Caco-2 (cell line): Measurements from ENCODE around the gene HAND1. TPM values are rescaled to one million over a fixed set of nuclear protein-coding genes. Genes with fewer than 3 reads are reported as not detected.

Source experiments
- BruUV-seq: library from RNA; stranded (reverse); fragments of 400-500 nt; replicated peaks from 2 replicates; lab custom pipeline; 2021; lab: Mats Ljungman, UMichigan
- CTCF ChIA-PET: fragments of 300-600 bp; sonication (Branson Sonifier 250); formaldehyde crosslinking; loops from one replicate; lab custom pipeline; 2022; ENCODE audit warnings: antibody characterized with exemption; lab: Charles Lee
- POLR2A ChIA-PET: fragments of 300-600 bp; sonication (Branson Sonifier 250); formaldehyde crosslinking; loops from one replicate; lab custom pipeline; 2022; ENCODE audit warnings: antibody characterized with exemption; lab: Charles Lee
- DNase-seq, 2 experiments: peaks; one replicate each; pipeline versions ENCODE4 v3.0.0 to v3.0.0-alpha.2; 2020 to 2022
- H3K27me3 ChIP-seq: replicated peaks from 2 replicates; pipeline ENCODE4 v1.6.0; 2011; ENCODE audit warnings: low read length; ENCODE audit not compliant: control insufficient read depth, insufficient read depth
- H3K36me3 ChIP-seq: 2 replicates; pipeline ENCODE4 v1.5.1; 2011; ENCODE audit warnings: low read length; ENCODE audit not compliant: control insufficient read depth, insufficient read depth
- H3K4me1 ChIP-seq: fragments of 250-450 bp; sonication (Bioruptor Pico); 2 replicates; pipeline ENCODE4 v1.5.1; 2020; ENCODE audit warnings: mild to moderate bottlenecking
- H3K4me3 ChIP-seq: 2 replicates; pipeline ENCODE4 v1.5.1; 2011; ENCODE audit warnings: low read depth, mild to moderate bottlenecking, control low read depth, low read length
- H3K9me3 ChIP-seq: fragments of 250-450 bp; sonication (Bioruptor Pico); 2 replicates; pipeline ENCODE4 v1.5.1; 2020; ENCODE audit warnings: mild to moderate bottlenecking, moderate library complexity
- H3K27ac Mint-ChIP-seq: one replicate; pipeline ENCODE4 v1.8.0; 2022; ENCODE audit warnings: mixed read lengths; ENCODE audit not compliant: unreplicated experiment
- H3K27me3 Mint-ChIP-seq: one replicate; pipeline ENCODE4 v1.8.0; 2022; ENCODE audit warnings: mixed read lengths; ENCODE audit not compliant: insufficient read depth, unreplicated experiment
- H3K36me3 Mint-ChIP-seq: one replicate; pipeline ENCODE4 v1.8.0; 2022; ENCODE audit warnings: mild to moderate bottlenecking, mixed read lengths; ENCODE audit not compliant: insufficient read depth, unreplicated experiment
- H3K4me1 Mint-ChIP-seq: one replicate; pipeline ENCODE4 v1.8.0; 2022; ENCODE audit warnings: low read depth, mixed read lengths; ENCODE audit not compliant: unreplicated experiment
- H3K4me3 Mint-ChIP-seq: one replicate; pipeline ENCODE4 v1.8.0; 2022; ENCODE audit warnings: mild to moderate bottlenecking, moderate library complexity, mixed read lengths; ENCODE audit not compliant: unreplicated experiment
- H3K9me3 Mint-ChIP-seq: one replicate; pipeline ENCODE4 v1.8.0; 2022; ENCODE audit warnings: mixed read lengths; ENCODE audit not compliant: unreplicated experiment
- CTCF ChIP-seq, 2 experiments: fragments of 200-600 bp in 1 of 2; IDR thresholded peaks; 1 replicate in 1 of 2; 2 replicates in 1 of 2; pipeline versions ENCODE4 v1.5.1 to v1.8.0; 2011 to 2022; ENCODE audit warnings: antibody characterized with exemption in 1 of 2, control low read depth in 1 of 2, inconsistent platforms in 1 of 2, low read depth in 1 of 2, low read length in 1 of 2, mild to moderate bottlenecking in 1 of 2, moderate library complexity in 1 of 2; ENCODE audit not compliant: insufficient read depth in 1 of 2, severe bottlenecking in 1 of 2, unreplicated experiment in 1 of 2
- intact Hi-C: fragments of 100-400 bp; cut with micrococcal nuclease; formaldehyde crosslinking; loops from one replicate; pipeline ENCODE4 v1.10.0; 2022; ENCODE audit not compliant: unreplicated experiment
- total RNA-seq: library from RNA; stranded (reverse); gene quantifications from 2 replicates; pipeline ENCODE4 v1.2.3, GENCODE V29; 2022

The HAND1 gene
- total RNA-seq, 1 experiment from 2014 or later = 0.45 TPM

- Mint-ChIP-seq H3K36me3 (no peaks in the 10 kb centered on the region), H3K27ac (no peak overlapping the region), H3K4me3 (no peak overlapping the region), H3K9me3 (no peaks in the 10 kb centered on the region), H3K4me1 (peaks cover 18% of the 10 kb centered on the region), H3K27me3 (peaks cover 5% of the 10 kb centered on the region)
- BruUV-seq = no TSS peak
- ChIA-PET CTCF (interaction anchor here (0.6 to 2.8 kb wide), 2 partner anchors 91 to 118 kb away, joined by 3 to 16 read pairs; no protein-coding TSS in a partner anchor), POLR2A (no interaction called here)
- Histone ChIP-seq H3K36me3 (no peaks in the 10 kb centered on the region), H3K9me3 (no peaks in the 10 kb centered on the region), H3K27me3 (no peaks in the 10 kb centered on the region), H3K4me1 (peaks cover 13% of the 10 kb centered on the region), H3K4me3 (no peak overlapping the region)
- TF ChIP-seq CTCF (IDR thresholded peaks at IDR 0.05; ENCODE audit: insufficient read depth in 1 of 2, low read depth in 1 of 2, low read length in 1 of 2, severe bottlenecking in 1 of 2, unreplicated experiment in 1 of 2) = no peak
- intact Hi-C loops = no loop called here
- no peak for DNase-seq
Measured at GRCh38 chr5:154519359-154519758, 41.3 kb upstream of the HAND1 start.

- no peaks in the 10 kb centered on the region for H3K27me3 ChIP-seq
- CTCF ChIA-PET = interaction anchor here (0.6 kb wide), 1 partner anchor 304 kb away, joined by 3 read pairs; no protein-coding TSS in a partner anchor
- Mint-ChIP-seq H3K36me3 (no peaks in the 10 kb centered on the region), H3K9me3 (no peaks in the 10 kb centered on the region), H3K4me1 (peaks cover 10% of the 10 kb centered on the region), H3K27ac (no peak overlapping the region), H3K27me3 (peaks cover 9% of the 10 kb centered on the region), H3K4me3 (no peak overlapping the region)
- no peak for DNase-seq
- peaks cover 4% of the 10 kb centered on the region for H3K4me1 ChIP-seq
- H3K4me3 ChIP-seq = no peak overlapping the region
- H3K9me3 ChIP-seq = no peaks in the 10 kb centered on the region
- intact Hi-C loops = no loop called here
- no TSS peak for BruUV-seq
- POLR2A ChIA-PET = no interaction called here
- H3K36me3 ChIP-seq = no peaks in the 10 kb centered on the region
- TF ChIP-seq CTCF (IDR thresholded peaks at IDR 0.05; ENCODE audit: insufficient read depth in 1 of 2, low read depth in 1 of 2, low read length in 1 of 2, severe bottlenecking in 1 of 2, unreplicated experiment in 1 of 2) = no peak
Measured at GRCh38 chr5:154518438-154518867, 40.4 kb upstream of the HAND1 start.

- no TSS peak for BruUV-seq
- ChIA-PET CTCF (interaction anchor here (0.6 kb wide), 1 partner anchor 92 kb away, joined by 3 read pairs; no protein-coding TSS in a partner anchor), POLR2A (no interaction called here)
- Histone ChIP-seq H3K27me3 (no peaks in the 10 kb centered on the region), H3K4me1 (no peaks in the 10 kb centered on the region; the same call in 1 of the 2 replicates), H3K4me3 (no peak overlapping the region), H3K9me3 (no peaks in the 10 kb centered on the region), H3K36me3 (no peaks in the 10 kb centered on the region)
- H3K27me3 Mint-ChIP-seq = peaks cover 9% of the 10 kb centered on the region
- H3K4me3 Mint-ChIP-seq = no peak overlapping the region
- H3K27ac Mint-ChIP-seq = no peak overlapping the region
- H3K4me1 Mint-ChIP-seq = peaks cover 5% of the 10 kb centered on the region
- DNase-seq = no peak
- TF ChIP-seq CTCF (IDR thresholded peaks at IDR 0.05; ENCODE audit: insufficient read depth in 1 of 2, low read depth in 1 of 2, low read length in 1 of 2, severe bottlenecking in 1 of 2, unreplicated experiment in 1 of 2) = no peak
- no peaks in the 10 kb centered on the region for H3K36me3 Mint-ChIP-seq
- intact Hi-C loops = no loop called here
- no peaks in the 10 kb centered on the region for H3K9me3 Mint-ChIP-seq
Measured at GRCh38 chr5:154517810-154518437, 39.9 kb upstream of the HAND1 start.
